ENCODE data around the gene LRRIQ4.

LRRIQ4 gene

DNA sequence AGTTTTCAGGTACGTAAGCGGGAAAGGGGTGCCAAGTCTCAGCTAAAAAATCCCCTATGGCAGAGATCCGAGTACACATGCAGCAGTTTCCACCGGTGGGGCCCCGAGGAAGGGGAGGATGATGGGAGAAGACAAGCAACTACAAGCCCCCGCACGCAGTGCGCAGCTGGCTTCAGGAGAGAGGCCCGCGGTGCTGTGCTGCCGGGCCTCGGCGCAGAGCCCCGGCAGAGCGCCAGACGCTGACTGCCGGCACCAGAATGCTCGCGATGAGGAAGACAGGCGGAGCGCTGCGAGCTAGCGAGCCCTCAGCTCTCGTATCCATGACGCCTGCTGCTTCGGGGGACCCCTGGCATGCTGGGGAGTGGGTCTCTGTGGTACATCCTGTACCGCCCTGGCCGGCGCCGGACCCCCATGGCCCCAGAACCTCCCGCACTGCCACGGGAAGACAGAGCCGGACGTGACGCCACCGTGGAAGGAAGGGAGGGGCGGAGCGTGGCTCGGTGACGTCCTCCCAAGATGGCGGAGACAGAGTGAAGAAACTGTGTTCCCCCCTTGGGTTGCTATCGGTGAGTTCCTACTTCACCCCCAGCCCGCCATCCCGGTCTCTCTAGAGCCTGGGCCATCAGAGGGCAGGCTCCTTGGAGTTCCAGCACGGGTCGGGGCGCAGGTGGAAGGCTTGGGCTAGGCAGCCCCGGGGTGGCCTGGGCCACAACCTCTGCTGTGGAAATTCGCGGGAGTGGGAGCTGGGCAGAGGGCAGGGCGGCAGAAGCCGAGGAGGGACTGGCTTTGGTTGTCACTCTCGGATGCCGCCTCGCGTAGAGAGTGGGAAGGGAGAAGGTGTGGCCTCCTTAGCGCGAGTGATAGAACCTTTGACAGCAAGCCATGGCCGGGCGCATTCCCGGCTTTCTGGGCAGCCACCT lies 39.5 kb upstream of the LRRIQ4 start, which contains the start of gene MYNN (continued):
- TF ChIP-seq, protein P1, sequence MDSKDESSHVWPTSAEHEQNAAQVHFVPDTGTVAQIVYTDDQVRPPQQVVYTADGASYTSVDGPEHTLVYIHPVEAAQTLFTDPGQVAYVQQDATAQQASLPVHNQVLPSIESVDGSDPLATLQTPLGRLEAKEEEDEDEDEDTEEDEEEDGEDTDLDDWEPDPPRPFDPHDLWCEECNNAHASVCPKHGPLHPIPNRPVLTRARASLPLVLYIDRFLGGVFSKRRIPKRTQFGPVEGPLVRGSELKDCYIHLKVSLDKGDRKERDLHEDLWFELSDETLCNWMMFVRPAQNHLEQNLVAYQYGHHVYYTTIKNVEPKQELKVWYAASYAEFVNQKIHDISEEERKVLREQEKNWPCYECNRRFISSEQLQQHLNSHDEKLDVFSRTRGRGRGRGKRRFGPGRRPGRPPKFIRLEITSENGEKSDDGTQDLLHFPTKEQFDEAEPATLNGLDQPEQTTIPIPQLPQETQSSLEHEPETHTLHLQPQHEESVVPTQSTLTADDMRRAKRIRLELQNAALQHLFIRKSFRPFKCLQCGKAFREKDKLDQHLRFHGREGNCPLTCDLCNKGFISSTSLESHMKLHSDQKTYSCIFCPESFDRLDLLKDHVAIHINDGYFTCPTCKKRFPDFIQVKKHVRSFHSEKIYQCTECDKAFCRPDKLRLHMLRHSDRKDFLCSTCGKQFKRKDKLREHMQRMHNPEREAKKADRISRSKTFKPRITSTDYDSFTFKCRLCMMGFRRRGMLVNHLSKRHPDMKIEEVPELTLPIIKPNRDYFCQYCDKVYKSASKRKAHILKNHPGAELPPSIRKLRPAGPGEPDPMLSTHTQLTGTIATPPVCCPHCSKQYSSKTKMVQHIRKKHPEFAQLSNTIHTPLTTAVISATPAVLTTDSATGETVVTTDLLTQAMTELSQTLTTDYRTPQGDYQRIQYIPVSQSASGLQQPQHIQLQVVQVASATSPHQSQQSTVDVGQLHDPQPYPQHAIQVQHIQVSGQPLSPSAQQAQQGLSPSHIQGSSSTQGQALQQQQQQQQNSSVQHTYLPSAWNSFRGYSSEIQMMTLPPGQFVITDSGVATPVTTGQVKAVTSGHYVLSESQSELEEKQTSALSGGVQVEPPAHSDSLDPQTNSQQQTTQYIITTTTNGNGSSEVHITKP (tag by site-specific recombination; IDR thresholded peaks at IDR 0.05): peak; percentile 48; the same call in 1 of the 2 replicates
- TF ChIP-seq GLIS2 (tag by site-specific recombination; IDR thresholded peaks at IDR 0.05) (peak; percentile 100), ZNF426 (tag by site-specific recombination; IDR thresholded peaks at IDR 0.05) (no peak), HOXA7 (CRISPR knock-in tag; IDR thresholded peaks at IDR 0.05; ENCODE audit: borderline replicate concordance) (no peak), ZNF202 (tag by site-specific recombination; IDR thresholded peaks at IDR 0.05; ENCODE audit: borderline replicate concordance) (no peak), ZNF791 (tag by site-specific recombination; IDR thresholded peaks at IDR 0.05) (no peak), ZNF837 (tag by site-specific recombination; IDR thresholded peaks at IDR 0.05) (no peak), ZFP37 (tag by site-specific recombination; IDR thresholded peaks at IDR 0.05) (peak; percentile 85), ZNF214 (tag by site-specific recombination; IDR thresholded peaks at IDR 0.05; ENCODE audit: borderline replicate concordance) (no peak), ZBTB48 (tag by site-specific recombination; IDR thresholded peaks at IDR 0.05) (peak; percentile 62; the same call in 1 of the 2 replicates), ZBTB49 (tag by site-specific recombination; IDR thresholded peaks at IDR 0.05; ENCODE audit: low read depth) (no peak), ZNF585B (tag by site-specific recombination; IDR thresholded peaks at IDR 0.05) (no peak), ZNF549 (tag by site-specific recombination; IDR thresholded peaks at IDR 0.05) (no peak), ZNF354C (tag by site-specific recombination; IDR thresholded peaks at IDR 0.05; ENCODE audit: borderline replicate concordance, low read depth) (no peak), ZSCAN30 (tag by site-specific recombination; IDR thresholded peaks at IDR 0.05) (peak; percentile 89), ZNF266 (tag by site-specific recombination; IDR thresholded peaks at IDR 0.05; ENCODE audit: low read depth) (no peak), ZNF280C (tag by site-specific recombination; IDR thresholded peaks at IDR 0.05) (no peak), ZNF433 (tag by site-specific recombination; IDR thresholded peaks at IDR 0.05; ENCODE audit: low read depth) (no peak), ZNF843 (tag by site-specific recombination; IDR thresholded peaks at IDR 0.05) (no peak), HOXD13 (CRISPR knock-in tag; IDR thresholded peaks at IDR 0.05; ENCODE audit: borderline replicate concordance) (peak; percentile 63; the same call in 1 of the 2 replicates), ZNF416 (tag by site-specific recombination; IDR thresholded peaks at IDR 0.05) (no peak), REPIN1 (tag by site-specific recombination; IDR thresholded peaks at IDR 0.05; ENCODE audit: low read depth) (0 out of 2 replicates have a peak, but pooled peaks have one; percentile 9), ZNF510 (tag by site-specific recombination; IDR thresholded peaks at IDR 0.05; ENCODE audit: insufficient replicate concordance) (no peak)
- TF ChIP-seq, protein P2, sequence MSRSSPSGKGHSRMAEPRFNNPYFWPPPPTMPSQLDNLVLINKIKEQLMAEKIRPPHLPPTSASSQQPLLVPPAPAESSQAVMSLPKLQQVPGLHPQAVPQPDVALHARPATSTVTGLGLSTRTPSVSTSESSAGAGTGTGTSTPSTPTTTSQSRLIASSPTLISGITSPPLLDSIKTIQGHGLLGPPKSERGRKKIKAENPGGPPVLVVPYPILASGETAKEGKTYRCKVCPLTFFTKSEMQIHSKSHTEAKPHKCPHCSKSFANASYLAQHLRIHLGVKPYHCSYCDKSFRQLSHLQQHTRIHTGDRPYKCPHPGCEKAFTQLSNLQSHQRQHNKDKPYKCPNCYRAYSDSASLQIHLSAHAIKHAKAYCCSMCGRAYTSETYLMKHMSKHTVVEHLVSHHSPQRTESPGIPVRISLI (tag by site-specific recombination; IDR thresholded peaks at IDR 0.05): no peak
- TF ChIP-seq, protein P3, sequence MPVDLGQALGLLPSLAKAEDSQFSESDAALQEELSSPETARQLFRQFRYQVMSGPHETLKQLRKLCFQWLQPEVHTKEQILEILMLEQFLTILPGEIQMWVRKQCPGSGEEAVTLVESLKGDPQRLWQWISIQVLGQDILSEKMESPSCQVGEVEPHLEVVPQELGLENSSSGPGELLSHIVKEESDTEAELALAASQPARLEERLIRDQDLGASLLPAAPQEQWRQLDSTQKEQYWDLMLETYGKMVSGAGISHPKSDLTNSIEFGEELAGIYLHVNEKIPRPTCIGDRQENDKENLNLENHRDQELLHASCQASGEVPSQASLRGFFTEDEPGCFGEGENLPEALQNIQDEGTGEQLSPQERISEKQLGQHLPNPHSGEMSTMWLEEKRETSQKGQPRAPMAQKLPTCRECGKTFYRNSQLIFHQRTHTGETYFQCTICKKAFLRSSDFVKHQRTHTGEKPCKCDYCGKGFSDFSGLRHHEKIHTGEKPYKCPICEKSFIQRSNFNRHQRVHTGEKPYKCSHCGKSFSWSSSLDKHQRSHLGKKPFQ (tag by site-specific recombination; IDR thresholded peaks at IDR 0.05): no peak
- TF ChIP-seq, protein P4, sequence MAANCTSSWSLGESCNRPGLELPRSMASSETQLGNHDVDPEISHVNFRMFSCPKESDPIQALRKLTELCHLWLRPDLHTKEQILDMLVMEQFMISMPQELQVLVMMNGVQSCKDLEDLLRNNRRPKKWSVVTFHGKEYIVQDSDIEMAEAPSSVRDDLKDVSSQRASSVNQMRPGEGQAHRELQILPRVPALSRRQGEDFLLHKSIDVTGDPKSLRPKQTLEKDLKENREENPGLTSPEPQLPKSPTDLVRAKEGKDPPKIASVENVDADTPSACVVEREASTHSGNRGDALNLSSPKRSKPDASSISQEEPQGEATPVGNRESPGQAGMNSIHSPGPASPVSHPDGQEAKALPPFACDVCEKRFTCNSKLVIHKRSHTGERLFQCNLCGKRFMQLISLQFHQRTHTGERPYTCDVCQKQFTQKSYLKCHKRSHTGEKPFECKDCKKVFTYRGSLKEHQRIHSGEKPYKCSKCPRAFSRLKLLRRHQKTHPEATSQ (tag by site-specific recombination; IDR thresholded peaks at IDR 0.05): 0 out of 2 replicates have a peak, but pooled peaks have one; percentile 57

Data from HEK293 (cell line).